Ascending aorta (tissue), 2 donors: ENCODE results near the gene NUP153. TPM values are rescaled to one million over a fixed set of nuclear protein-coding genes. Genes with fewer than 3 reads are reported as not detected.
A peak's percentile ranks its signal among the peaks of the same experiment; 100 is the strongest.

Experiments used
- DNase-seq, 2 donors: peaks; one replicate each; pipeline ENCODE4 v3.0.0-alpha.2; 2019; ENCODE audit warnings: low spot score in 2 of 2
- H3K27ac ChIP-seq, 2 donors: fragments of 200-600 bp; sonication (generic); one replicate each; pipeline ENCODE4 v1.5.1; 2016 to 2017; ENCODE audit warnings: mild to moderate bottlenecking in 1 of 2
- H3K27me3 ChIP-seq: fragments of 200-600 bp; sonication (generic); one replicate; pipeline ENCODE4 v1.5.1; 2017
- H3K36me3 ChIP-seq, 2 donors: fragments of 200-600 bp; sonication (generic); one replicate each; pipeline ENCODE4 v1.5.1; 2016
- H3K4me1 ChIP-seq, 2 donors: fragments of 200-600 bp; sonication (generic); one replicate each; pipeline ENCODE4 v1.5.1; 2016 to 2017; ENCODE audit warnings: mild to moderate bottlenecking in 1 of 2
- H3K4me3 ChIP-seq, 2 donors: fragments of 200-600 bp; sonication (generic); one replicate each; pipeline ENCODE4 v1.5.1; 2016 to 2017; ENCODE audit warnings: mild to moderate bottlenecking in 1 of 2
- H3K9me3 ChIP-seq, 2 donors: fragments of 200-600 bp; sonication (generic); one replicate each; pipeline ENCODE4 v1.5.1; 2016
- intact Hi-C: fragments of 100-400 bp; cut with DNase I; formaldehyde crosslinking; loops from one replicate; pipeline ENCODE4 v1.15.1; 2023
- total RNA-seq: library from RNA; depleted of rRNA; stranded (reverse); fragments of >200 nt; gene quantifications from one replicate; pipeline ENCODE4 v1.1.0, GENCODE V29; 2016
- TF ChIP-seq, protein P1 (sequence below), 3 experiments: fragments of 200-600 bp in 2 of 3; fragments of 450-650 bp in 1 of 3; sonication (generic) in 2 of 3; IDR thresholded peaks; one replicate each; pipeline ENCODE4 v1.5.1; 2016 to 2019; ENCODE audit warnings: antibody characterized with exemption in 3 of 3, mild to moderate bottlenecking in 1 of 3, moderate library complexity in 1 of 3

Gene NUP153
- total RNA-seq, 1 donor from 2014 or later, result 11.8 TPM

DNA sequence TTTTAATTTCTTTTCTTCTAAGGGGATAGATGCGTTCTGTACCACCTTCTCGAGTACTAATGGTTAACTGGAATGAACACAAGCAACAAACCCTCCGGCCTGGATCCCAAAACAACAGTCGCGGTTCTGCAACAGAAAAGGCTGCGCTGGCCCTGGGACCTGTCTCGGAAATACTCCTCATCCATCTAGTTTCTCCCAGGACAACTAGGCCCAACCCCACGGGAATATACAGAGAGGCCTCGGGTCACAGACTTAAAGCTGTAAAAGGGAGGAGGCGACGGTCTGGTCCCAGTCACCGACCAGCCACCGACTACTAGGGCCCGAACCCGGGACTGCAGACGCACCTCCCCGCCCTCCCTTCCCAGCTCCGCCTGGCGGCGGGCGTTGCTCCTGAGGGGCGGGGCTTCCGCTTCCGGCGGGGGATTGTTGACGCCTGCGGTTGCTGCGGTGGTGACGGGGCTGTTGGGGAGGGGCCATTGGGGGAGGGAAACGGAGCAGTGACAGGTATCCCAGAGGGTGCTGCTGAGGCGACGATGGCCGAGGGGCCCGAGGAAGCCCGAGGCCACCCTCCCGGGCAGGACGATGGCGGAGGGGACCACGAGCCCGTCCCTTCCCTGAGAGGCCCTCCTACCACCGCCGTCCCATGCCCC is 106.7 kb downstream of the NUP153 start, which contains the start of gene FAM8A1:
FAM8A1 (plus strand) TSS at position 426 of the 650 bp plus-strand sequence; CDS start at position 534, 108 bp downstream.
- peaks cover 3 to 7% of the 10 kb centered on the region in 2 donors for H3K36me3 ChIP-seq
- intact Hi-C loops, result loop anchor here (1.0 to 2.0 kb wide), 2 partner anchors 39 to 106 kb away; partner anchors contain the start of gene NUP153
- TF ChIP-seq, protein P1, sequence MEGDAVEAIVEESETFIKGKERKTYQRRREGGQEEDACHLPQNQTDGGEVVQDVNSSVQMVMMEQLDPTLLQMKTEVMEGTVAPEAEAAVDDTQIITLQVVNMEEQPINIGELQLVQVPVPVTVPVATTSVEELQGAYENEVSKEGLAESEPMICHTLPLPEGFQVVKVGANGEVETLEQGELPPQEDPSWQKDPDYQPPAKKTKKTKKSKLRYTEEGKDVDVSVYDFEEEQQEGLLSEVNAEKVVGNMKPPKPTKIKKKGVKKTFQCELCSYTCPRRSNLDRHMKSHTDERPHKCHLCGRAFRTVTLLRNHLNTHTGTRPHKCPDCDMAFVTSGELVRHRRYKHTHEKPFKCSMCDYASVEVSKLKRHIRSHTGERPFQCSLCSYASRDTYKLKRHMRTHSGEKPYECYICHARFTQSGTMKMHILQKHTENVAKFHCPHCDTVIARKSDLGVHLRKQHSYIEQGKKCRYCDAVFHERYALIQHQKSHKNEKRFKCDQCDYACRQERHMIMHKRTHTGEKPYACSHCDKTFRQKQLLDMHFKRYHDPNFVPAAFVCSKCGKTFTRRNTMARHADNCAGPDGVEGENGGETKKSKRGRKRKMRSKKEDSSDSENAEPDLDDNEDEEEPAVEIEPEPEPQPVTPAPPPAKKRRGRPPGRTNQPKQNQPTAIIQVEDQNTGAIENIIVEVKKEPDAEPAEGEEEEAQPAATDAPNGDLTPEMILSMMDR (IDR thresholded peaks at IDR 0.05), result peak; percentile 53 to 74 (median 56)
- H3K4me1 ChIP-seq, result peaks cover 0 to 4% of the 10 kb centered on the region in 2 donors
- no peaks in the 10 kb centered on the region for H3K27me3 ChIP-seq
- peak; percentile 74 to 96 for DNase-seq
- H3K9me3 ChIP-seq, result no peaks in the 10 kb centered on the region
- peak within 1 kb of the TSS; percentile 94 to 98 for H3K4me3 ChIP-seq
- peak within 1 kb of the TSS; percentile 94 to 97 for H3K27ac ChIP-seq

DNA sequence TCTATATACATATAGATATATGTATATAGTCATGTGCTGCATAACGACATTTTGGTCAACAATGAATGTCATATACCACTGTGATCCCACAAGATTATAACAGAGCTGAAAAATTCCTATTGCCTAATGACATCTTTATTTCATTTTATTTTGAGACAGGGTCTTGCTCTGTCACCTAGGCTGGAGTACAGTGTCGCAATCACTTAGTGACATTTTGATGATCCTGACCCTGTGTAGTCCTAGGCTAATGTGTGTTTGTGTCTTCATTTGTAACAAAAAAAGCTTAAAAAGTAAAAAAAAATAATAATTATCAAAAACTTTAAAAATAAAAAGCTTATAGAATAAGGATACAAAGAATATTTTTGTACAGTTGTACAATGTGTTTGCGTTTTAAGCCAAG is 110.6 kb downstream of the NUP153 start:
- H3K27ac ChIP-seq, result no peak overlapping the region
- no peak overlapping the region for H3K4me3 ChIP-seq
- TF ChIP-seq, protein P1 (IDR thresholded peaks at IDR 0.05), result no peak
- no peak for DNase-seq
- no peaks in the 10 kb centered on the region for H3K27me3 ChIP-seq
- no peaks in the 10 kb centered on the region for H3K4me1 ChIP-seq
- no peaks in the 10 kb centered on the region for H3K36me3 ChIP-seq
- H3K9me3 ChIP-seq, result no peaks in the 10 kb centered on the region
- intact Hi-C loops, result no loop called here

- H3K4me3 ChIP-seq, result no peak overlapping the region
- DNase-seq, result no peak
- H3K9me3 ChIP-seq, result no peaks in the 10 kb centered on the region
- H3K27ac ChIP-seq, result no peak overlapping the region
- TF ChIP-seq, protein P1 (IDR thresholded peaks at IDR 0.05), result no peak
- no peaks in the 10 kb centered on the region for H3K27me3 ChIP-seq
- no peaks in the 10 kb centered on the region for H3K4me1 ChIP-seq
- no peaks in the 10 kb centered on the region for H3K36me3 ChIP-seq
- intact Hi-C loops, result no loop called here
Observed at GRCh38 chr6:17593246-17593645, 113.5 kb downstream of the NUP153 start.

GRCh38 chr6:17591287-17591686 is 115.4 kb downstream of the NUP153 start:
- Histone ChIP-seq H3K4me1 (no peaks in the 10 kb centered on the region), H3K27ac (no peak overlapping the region), H3K27me3 (no peaks in the 10 kb centered on the region), H3K9me3 (no peaks in the 10 kb centered on the region), H3K36me3 (no peaks in the 10 kb centered on the region), H3K4me3 (no peak overlapping the region)
- intact Hi-C loops, result no loop called here
- no peak for DNase-seq
- TF ChIP-seq, protein P1 (IDR thresholded peaks at IDR 0.05), result no peak

DNA sequence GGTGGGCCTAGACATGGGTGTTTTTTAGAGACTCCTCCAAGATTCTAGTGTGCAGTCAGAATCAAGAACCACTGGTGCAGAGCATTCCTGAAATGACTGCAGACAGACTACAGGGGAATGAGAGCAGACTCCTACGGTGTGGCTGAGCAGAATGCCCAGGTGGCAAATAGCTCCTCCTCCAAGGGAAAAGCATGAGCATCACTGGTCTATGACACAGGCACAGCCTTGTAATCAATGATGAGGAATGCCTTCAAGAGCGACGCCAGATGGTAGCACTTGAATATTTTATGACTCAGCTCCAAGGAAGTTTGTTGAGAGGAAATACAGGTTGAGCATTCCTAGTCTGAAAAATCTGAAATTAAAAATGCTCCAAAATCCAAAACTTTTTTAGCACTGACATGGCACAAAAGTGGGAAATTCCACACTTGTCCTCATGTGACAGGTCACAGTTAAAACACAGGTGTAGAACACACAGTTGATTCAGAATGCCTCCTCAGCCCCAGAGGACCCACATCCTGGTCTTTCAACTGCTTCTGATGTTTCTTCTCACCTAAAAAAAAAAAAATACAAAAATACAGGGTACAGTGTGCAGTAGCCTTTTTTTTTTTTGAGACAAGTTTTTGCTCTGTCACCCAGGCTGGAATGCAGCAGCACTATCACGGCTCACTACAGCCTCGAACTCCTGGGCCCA is 117.2 kb downstream of the NUP153 start:
- Histone ChIP-seq H3K4me3 (no peak overlapping the region), H3K27me3 (no peaks in the 10 kb centered on the region), H3K27ac (no peak overlapping the region), H3K36me3 (no peaks in the 10 kb centered on the region), H3K9me3 (no peaks in the 10 kb centered on the region), H3K4me1 (no peaks in the 10 kb centered on the region)
- TF ChIP-seq, protein P1 (IDR thresholded peaks at IDR 0.05), result no peak
- intact Hi-C loops, result loop anchor here (10.0 kb wide), 1 partner anchor 455 kb away; no protein-coding TSS in a partner anchor
- DNase-seq, result no peak
